ENCODE data around the gene TAS1R1. TPM values are rescaled to one million over a fixed set of nuclear protein-coding genes. Genes with fewer than 3 reads are reported as not detected.

TAS1R1 gene
- total and polyA plus RNA-seq, 2 experiments from 2014 or later: not detected

DNA sequence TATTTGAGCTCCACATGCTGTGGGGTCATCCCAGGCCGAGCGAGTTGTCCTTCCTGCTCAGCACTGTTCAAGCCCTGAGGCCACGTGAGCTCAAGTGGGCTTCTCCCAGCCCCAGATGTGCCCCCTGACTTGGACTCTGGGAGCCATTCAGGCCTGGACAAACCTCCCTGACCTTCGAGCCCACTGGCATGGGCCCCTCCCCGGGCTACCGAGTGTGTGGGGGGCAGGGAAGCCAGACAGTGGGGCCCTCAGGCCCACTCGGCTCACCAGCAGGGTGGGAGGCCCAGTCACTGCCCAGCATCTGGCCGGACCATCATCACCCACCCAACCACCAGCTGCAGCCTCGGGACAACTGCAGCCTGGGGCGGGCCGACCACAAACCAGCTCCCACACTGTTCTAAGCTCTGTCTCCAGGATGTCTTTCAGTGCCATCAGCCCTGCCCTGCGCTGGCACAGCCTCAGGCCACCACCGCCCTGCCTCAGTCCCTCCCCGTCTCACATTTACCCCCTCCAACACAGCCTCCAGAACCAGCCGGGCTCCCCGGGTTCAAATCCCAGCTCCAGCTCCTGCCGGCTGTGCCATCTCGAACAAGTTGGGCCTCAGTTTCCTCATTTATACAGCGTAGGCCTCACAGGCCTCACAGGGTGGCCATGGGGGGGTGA, 42.7 kb upstream of the TAS1R1 start:
- Histone ChIP-seq H2AFZ (no peak overlapping the region), H4K20me1 (ENCODE audit: insufficient read depth) (no peaks in the 10 kb centered on the region), H3K4me3 (no peak overlapping the region), H3K27ac (no peak overlapping the region), H3K9me2 (ENCODE audit: insufficient read depth) (no peaks in the 10 kb centered on the region), H3K4me1 (ENCODE audit: insufficient read depth) (peaks cover 10% of the 10 kb centered on the region; the same call in 1 of the 2 replicates), H3K36me3 (ENCODE audit: low read depth) (no peaks in the 10 kb centered on the region), H3K4me2 (ENCODE audit: unreplicated experiment) (no peak overlapping the region), H3K79me2 (ENCODE audit: insufficient read depth) (no peaks in the 10 kb centered on the region), H3F3A (ENCODE audit: insufficient read depth) (no peaks in the 10 kb centered on the region), H3K9ac (no peak overlapping the region), H3K9me3 (ENCODE audit: low read depth) (no peaks in the 10 kb centered on the region), H3K27me3 (replicated peaks; ENCODE audit: insufficient read depth) (no peaks in the 10 kb centered on the region)
- in situ Hi-C loops (cut with MboI): no loop called here
- DNase-seq: no peak
- WGBS, 2 experiments (ENCODE audit: low coverage in 1 of 2, low lambda C conversion rate in 2 of 2, missing lambda C conversion rate in 2 of 2): 73 to 77% methylated on average over 15 to 18 of the region's 19 CpGs
- TF ChIP-seq EZH2phosphoT487 (IDR thresholded peaks at IDR 0.05; ENCODE audit: insufficient read depth, low read depth): no peak
- TF ChIP-seq EZH2 (IDR thresholded peaks at IDR 0.05; ENCODE audit: insufficient read depth, poor library complexity, severe bottlenecking): no peak

DNA sequence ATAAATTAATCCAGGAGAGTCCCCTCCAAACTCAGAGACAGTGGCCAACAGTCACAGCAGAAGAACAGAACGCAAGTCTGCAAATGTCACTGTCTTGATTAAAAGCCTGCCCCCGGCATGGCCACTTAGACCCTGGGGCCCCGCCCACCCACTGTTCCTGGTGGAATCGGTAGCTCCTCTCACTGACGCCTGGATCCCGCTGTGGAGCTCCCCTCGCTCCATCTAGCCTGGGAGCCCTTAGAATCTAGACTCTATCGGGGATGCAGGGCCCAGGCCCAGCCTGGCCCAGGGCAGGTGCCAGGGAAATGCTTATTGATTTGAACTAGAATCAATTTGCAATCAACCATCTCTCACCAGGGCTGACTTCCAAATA, 42.2 kb upstream of the TAS1R1 start:
- no peak for TF ChIP-seq EZH2phosphoT487 (IDR thresholded peaks at IDR 0.05; ENCODE audit: insufficient read depth, low read depth)
- TF ChIP-seq EZH2 (IDR thresholded peaks at IDR 0.05; ENCODE audit: insufficient read depth, poor library complexity, severe bottlenecking): no peak
- no peaks in the 10 kb centered on the region for H3K27me3 ChIP-seq (replicated peaks; ENCODE audit: insufficient read depth)
- no peaks in the 10 kb centered on the region for H3K36me3 ChIP-seq (ENCODE audit: low read depth)
- H3K9me2 ChIP-seq (ENCODE audit: insufficient read depth): no peaks in the 10 kb centered on the region
- no peak overlapping the region for H3K27ac ChIP-seq
- H3K9ac ChIP-seq: no peak overlapping the region
- peaks cover 13% of the 10 kb centered on the region; the same call in 1 of the 2 replicates for H3K4me1 ChIP-seq (ENCODE audit: insufficient read depth)
- H3K79me2 ChIP-seq (ENCODE audit: insufficient read depth): no peaks in the 10 kb centered on the region
- H3K4me2 ChIP-seq (ENCODE audit: unreplicated experiment): no peak overlapping the region
- no peak overlapping the region for H3K4me3 ChIP-seq
- in situ Hi-C loops (cut with MboI): no loop called here
- no peak for DNase-seq
- no peak overlapping the region for H2AFZ ChIP-seq
- H3K9me3 ChIP-seq (ENCODE audit: low read depth): no peaks in the 10 kb centered on the region
- H4K20me1 ChIP-seq (ENCODE audit: insufficient read depth): no peaks in the 10 kb centered on the region
- WGBS, 2 experiments (ENCODE audit: low coverage in 1 of 2, low lambda C conversion rate in 2 of 2, missing lambda C conversion rate in 2 of 2): 83 to 95% methylated on average over 7 to 8 of the region's 8 CpGs
- H3F3A ChIP-seq (ENCODE audit: insufficient read depth): no peaks in the 10 kb centered on the region

- Histone ChIP-seq H3K9ac (no peak overlapping the region), H3K4me3 (no peak overlapping the region), H3K79me2 (ENCODE audit: insufficient read depth) (no peaks in the 10 kb centered on the region), H3K9me2 (ENCODE audit: insufficient read depth) (no peaks in the 10 kb centered on the region), H3K4me2 (ENCODE audit: unreplicated experiment) (no peak overlapping the region), H2AFZ (no peak overlapping the region), H3K27ac (no peak overlapping the region), H3F3A (ENCODE audit: insufficient read depth) (no peaks in the 10 kb centered on the region), H3K9me3 (ENCODE audit: low read depth) (no peaks in the 10 kb centered on the region), H3K4me1 (ENCODE audit: insufficient read depth) (peaks cover 13% of the 10 kb centered on the region; the same call in 1 of the 2 replicates), H3K36me3 (ENCODE audit: low read depth) (no peaks in the 10 kb centered on the region), H3K27me3 (replicated peaks; ENCODE audit: insufficient read depth) (no peaks in the 10 kb centered on the region), H4K20me1 (ENCODE audit: insufficient read depth) (no peaks in the 10 kb centered on the region)
- TF ChIP-seq EZH2phosphoT487 (IDR thresholded peaks at IDR 0.05; ENCODE audit: insufficient read depth, low read depth): no peak
- TF ChIP-seq EZH2 (IDR thresholded peaks at IDR 0.05; ENCODE audit: insufficient read depth, poor library complexity, severe bottlenecking): no peak
- DNase-seq: no peak
- in situ Hi-C loops (cut with MboI): no loop called here
- 65 to 66% methylated on average over 9 of the region's 9 CpGs for WGBS, 2 experiments (ENCODE audit: low coverage in 1 of 2, low lambda C conversion rate in 2 of 2, missing lambda C conversion rate in 2 of 2)
These were observed 41.7 kb upstream of the TAS1R1 start for GRCh38 chr1:6513320-6513801.

DNA sequence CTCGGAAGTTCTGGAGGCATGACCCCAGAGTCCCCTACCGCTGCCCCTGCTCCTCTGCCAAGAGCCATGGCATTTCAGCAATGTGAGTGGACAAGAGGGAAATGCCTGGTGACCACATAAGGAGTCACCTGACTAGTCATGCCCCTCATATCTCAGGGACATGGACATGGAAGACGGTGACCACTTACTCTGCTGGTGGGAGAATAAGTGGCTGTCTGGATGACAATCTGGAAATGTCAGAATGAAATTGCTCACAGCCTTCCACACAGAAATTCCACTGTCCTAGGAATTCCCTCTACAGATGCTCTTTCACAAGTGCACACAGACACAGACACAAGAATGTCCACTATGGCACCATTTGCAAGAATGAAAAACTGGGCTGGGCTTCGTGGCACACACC, 39.3 kb upstream of the TAS1R1 start:
- H3K4me3 ChIP-seq: no peak overlapping the region
- H3F3A ChIP-seq (ENCODE audit: insufficient read depth): peaks cover 7% of the 10 kb centered on the region
- no peaks in the 10 kb centered on the region for H3K36me3 ChIP-seq (ENCODE audit: low read depth)
- H3K4me2 ChIP-seq (ENCODE audit: unreplicated experiment): no peak overlapping the region
- peak; percentile 42 for DNase-seq
- TF ChIP-seq EZH2 (IDR thresholded peaks at IDR 0.05; ENCODE audit: insufficient read depth, poor library complexity, severe bottlenecking) (no peak), EZH2phosphoT487 (IDR thresholded peaks at IDR 0.05; ENCODE audit: insufficient read depth, low read depth) (no peak)
- H2AFZ ChIP-seq: no peak overlapping the region
- no peaks in the 10 kb centered on the region for H3K27me3 ChIP-seq (replicated peaks; ENCODE audit: insufficient read depth)
- peaks cover 29% of the 10 kb centered on the region for H3K4me1 ChIP-seq (ENCODE audit: insufficient read depth)
- H3K9me3 ChIP-seq (ENCODE audit: low read depth): no peaks in the 10 kb centered on the region
- in situ Hi-C loops (cut with MboI): no loop called here
- no peaks in the 10 kb centered on the region for H4K20me1 ChIP-seq (ENCODE audit: insufficient read depth)
- H3K9me2 ChIP-seq (ENCODE audit: insufficient read depth): no peaks in the 10 kb centered on the region
- no peak overlapping the region for H3K27ac ChIP-seq
- no peaks in the 10 kb centered on the region for H3K79me2 ChIP-seq (ENCODE audit: insufficient read depth)
- no peak overlapping the region for H3K9ac ChIP-seq
- WGBS, 2 experiments (ENCODE audit: low coverage in 1 of 2, low lambda C conversion rate in 2 of 2, missing lambda C conversion rate in 2 of 2): 56 to 58% methylated on average over 4 of the region's 4 CpGs
